DOHH2 (cell line): ENCODE data around the gene CR1L.
"Not testable (repeated sequence)": the region's sequence is repeated elsewhere in the genome, so short reads cannot be mapped to it uniquely, and the experiment has no call there.

Experiments
- EZH2phosphoT487 ChIP-seq: fragments of 200-600 bp; sonication (generic); IDR thresholded peaks from 2 replicates; pipeline ENCODE4 v1.6.1; 2017; ENCODE audit warnings: borderline replicate concordance, mild to moderate bottlenecking, antibody characterized with exemption, low read length, moderate library complexity, mixed read lengths
- TF ChIP-seq, protein P1 (sequence below): fragments of 200-600 bp; sonication (generic); IDR thresholded peaks from one replicate; pipeline ENCODE4 v1.5.1; 2014; ENCODE audit warnings: antibody characterized with exemption, mild to moderate bottlenecking, low read depth, low read length; ENCODE audit not compliant: poor library complexity, severe bottlenecking

DNA sequence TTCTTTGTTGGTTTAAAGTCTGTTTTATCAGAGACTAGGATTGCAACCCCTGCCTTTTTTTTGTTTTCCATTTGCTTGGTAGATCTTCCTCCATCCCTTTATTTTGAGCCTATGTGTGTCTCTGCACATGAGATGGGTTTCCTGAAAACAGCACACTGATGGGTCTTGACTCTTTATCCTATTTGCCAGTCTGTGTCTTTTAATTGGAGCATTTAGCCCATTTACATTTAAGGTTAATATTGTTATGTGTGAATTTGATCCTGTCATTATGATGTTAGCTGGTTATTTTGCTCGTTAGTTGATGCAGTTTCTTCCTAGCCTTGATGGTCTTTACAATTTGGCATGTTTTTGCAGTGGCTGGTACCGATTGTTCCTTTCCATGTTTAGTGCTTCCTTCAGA, 16.5 kb downstream of the CR1L start:
- TF ChIP-seq, protein P1, sequence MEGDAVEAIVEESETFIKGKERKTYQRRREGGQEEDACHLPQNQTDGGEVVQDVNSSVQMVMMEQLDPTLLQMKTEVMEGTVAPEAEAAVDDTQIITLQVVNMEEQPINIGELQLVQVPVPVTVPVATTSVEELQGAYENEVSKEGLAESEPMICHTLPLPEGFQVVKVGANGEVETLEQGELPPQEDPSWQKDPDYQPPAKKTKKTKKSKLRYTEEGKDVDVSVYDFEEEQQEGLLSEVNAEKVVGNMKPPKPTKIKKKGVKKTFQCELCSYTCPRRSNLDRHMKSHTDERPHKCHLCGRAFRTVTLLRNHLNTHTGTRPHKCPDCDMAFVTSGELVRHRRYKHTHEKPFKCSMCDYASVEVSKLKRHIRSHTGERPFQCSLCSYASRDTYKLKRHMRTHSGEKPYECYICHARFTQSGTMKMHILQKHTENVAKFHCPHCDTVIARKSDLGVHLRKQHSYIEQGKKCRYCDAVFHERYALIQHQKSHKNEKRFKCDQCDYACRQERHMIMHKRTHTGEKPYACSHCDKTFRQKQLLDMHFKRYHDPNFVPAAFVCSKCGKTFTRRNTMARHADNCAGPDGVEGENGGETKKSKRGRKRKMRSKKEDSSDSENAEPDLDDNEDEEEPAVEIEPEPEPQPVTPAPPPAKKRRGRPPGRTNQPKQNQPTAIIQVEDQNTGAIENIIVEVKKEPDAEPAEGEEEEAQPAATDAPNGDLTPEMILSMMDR, result not testable (repeated sequence)
- TF ChIP-seq EZH2phosphoT487, result not testable (repeated sequence)
